HG03520 (cell line): Measurements from ENCODE around the gene VOPP1.

Experiments
- ATAC-seq: cut with Tn5 transposase; IDR thresholded peaks from one replicate; pipeline ENCODE4 v1.9.1; 2021; ENCODE audit warnings: mild to moderate bottlenecking, moderate library complexity; ENCODE audit not compliant: unreplicated experiment

Gene VOPP1

DNA sequence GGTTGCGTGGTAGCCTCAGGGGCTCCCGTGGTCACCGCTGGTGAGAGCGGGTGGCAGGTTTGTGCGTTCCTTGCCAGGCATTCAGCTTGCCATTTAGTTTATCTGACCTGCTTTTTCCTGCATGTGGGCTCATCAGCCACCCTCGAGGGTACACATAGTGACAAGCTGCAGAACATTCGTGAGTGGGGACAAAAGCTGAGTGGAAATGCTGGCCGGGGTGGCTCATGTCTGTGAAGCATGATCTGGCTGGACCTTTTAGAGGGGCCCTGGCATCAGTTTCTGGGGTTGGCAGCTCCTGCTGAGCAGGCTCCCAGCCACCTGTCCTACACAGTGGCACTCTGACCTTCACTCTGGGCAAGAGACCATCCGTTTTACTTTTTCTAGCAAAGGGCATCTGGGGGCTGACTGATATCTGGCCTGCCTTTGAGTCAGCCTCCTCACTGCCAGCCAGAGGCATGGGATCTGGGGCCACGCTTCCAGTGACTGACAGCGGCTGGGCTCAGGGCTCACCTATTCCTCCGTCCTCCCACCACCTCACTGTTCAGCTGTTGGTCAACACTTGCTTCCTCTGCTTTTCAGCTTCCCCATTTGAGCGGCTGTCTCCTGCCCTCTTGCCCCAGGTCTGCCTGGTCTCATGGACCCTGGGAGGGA is 132.1 kb downstream of the VOPP1 start:
- no peak for ATAC-seq

DNA sequence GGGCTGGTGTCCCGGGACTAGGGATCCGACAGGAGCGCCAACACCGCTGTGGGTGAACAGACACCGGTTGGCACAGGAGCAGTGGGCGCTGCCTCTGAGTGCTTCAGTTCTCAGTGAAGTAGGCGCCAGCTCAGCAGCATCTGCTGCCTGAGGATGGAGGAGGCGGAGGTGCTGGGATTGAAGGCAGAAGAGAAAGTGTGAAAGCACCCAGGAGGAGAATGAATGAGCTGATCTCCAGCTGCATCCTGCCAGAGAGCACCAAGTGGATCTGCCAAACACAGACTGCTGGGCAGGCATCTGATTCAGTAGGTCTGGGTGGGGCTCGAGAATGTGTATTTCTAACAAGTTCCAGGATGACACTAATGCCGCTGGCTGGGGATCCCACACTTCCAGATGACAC is 132.7 kb downstream of the VOPP1 start:
- no peak for ATAC-seq

DNA sequence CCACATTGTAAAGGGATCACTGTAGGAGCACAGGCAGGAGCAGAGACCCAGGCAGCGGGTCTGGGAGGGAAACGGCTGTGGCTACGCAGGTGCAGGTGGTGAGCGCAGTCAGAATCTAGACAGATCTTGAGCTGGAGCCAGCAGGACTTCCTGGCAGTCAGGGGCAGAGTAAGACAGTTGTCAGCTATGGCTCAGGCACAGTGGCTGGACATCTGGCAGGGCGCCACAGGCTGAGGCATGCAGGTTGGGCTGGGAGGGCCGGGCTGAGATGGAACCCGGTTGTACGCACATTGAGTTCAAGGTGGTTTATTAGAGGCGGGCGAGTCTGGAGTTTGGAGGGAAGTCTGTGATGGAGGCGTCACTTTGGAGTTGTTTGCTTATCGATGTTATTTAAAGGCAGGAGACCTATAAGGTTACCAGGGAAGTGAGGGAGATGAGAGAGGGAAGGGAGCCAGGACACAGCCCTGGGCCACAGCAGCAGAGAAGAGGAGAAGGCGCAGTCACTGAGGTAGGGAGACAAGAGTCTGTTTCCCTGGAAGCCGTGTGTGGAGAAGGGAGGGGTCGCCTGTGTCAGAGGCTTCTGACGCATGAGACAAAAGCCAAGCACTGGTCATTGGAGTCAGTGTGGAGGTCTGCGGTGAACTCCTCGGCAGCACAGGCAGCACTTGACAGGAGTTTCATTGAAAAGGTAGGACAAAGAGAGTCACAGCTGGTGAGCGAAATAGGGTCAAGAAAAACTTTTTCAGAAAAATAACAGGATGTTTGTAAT is 133.4 kb downstream of the VOPP1 start:
- ATAC-seq = no peak

DNA sequence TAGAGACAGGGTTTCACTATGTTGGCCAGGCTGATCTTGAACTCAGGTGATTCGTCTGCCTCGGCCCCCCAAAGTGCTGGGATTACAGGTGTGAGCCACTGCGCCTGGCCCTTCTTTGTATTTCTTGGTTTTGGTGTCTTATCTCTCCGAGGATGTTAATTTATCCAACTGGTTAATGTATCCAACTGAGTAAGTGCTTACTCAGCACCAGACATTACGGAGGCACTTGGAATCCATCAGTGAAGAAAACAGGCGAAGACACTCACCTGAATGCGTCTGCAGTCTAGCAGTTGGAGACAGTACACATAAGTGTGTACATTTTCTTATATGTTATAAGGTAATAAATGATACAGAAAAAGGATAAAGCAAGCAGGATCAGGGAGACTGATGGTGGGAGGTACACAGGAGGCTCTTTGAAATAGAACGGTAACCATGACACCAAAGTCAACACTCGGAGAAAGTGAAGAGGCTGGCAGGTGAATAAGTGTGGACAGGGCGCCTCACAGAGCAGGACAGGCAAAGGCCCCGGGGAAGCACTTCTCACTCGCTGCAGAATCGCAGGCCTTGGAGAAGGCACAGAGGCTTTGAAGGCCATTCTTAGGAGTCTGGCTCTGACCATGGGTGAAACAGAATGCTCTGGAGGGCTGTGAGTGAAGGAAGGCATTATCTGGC is 134.1 kb downstream of the VOPP1 start:
- ATAC-seq = no peak

DNA sequence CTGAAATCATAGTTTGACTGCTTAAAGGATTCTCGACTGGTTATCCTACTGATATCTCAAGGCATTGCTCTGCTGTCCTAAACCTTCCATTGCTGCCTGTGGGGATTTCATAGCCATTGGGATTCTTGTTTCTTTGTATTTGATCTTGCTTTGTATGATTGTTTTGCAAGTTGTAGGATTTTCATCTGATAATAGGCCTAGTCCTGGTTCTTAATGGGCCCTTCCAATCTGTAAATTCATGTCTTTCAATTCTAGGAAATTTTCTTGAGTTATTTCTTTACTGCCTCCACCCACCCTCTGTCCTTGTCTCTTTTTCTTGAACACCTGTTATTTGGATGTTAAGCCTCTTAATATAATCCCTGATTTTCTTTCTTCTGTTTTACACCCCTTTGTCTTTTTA is 134.9 kb downstream of the VOPP1 start:
- ATAC-seq = no peak

DNA sequence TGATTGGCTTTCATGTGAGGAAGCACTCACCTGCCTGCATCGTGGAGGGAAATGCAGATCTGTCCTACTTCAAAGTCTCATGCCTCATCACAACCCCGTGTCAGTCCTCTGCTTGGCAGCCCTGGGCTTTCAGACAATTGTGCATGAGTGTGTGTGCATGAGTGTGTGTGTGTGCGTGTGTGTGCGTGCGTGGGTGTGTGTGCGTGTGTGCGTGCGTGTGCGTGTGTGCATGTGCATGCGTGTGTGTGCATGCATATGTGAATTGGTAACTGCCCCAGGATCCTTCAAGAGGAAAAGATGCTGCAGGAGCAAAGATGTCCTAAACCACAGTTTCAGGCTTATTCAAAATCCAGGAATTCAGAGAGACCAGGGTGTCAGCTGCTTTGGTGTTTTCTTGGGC is 135.8 kb downstream of the VOPP1 start:
- no peak for ATAC-seq

DNA sequence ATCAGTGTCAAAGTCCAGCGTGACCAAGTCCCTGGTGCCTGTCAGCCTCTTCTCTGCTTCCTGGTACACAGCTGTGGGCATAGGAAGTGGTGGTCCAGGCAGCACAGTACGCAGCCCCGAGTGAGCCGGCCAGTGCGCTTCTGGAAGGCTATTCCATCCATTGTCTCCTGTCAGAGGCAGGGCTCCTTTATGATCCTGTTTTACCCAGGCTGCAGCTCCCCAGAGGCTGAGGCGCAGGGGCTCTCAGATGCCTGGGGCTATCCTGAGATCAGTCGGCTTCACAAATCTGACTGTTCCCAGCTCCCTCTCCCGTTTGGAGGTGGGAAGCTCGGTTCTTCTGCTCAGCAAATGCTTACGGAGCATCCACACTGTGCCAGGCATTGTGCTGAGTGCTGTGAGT is 136.8 kb downstream of the VOPP1 start:
- ATAC-seq = no peak

DNA sequence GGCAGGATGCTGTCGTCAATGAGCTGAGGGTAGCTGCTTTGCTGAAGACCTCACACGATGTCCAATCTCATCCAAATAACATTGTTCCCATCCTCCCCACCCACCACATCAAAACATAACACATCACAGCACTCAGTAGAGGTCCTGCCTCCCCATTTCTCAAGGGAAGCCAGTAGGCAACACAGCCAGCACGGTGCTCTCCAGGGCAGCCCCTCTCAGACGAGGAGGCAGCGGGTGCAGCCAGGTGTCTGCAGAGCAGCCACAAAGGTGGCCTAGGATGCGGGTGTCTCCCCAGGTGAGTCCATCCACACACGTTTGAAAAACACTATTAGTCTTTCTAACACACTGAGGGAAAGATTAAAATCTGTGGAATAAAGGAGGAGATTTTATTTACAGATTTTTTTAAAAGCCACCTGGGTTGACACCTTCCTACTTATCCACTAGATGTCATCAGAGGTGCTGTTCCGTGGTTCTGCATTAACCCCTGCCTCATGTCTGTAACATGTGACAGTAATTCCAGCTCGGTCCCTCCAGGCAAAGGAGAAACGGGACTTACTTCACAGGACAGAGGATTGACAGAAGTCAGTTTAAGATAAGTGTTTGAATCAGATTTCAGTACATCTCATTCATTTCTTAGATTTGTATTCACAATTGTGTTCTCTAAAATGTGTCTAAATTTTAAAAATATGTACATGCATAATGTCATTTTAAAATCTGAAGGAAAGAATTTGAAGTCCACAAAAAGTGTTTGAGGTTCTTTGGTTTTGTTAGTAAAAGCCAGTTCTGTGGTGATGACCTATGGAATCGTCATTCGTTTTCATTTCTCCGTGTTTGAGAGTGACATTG is 139.1 kb downstream of the VOPP1 start:
- peak; percentile 64 for ATAC-seq

DNA sequence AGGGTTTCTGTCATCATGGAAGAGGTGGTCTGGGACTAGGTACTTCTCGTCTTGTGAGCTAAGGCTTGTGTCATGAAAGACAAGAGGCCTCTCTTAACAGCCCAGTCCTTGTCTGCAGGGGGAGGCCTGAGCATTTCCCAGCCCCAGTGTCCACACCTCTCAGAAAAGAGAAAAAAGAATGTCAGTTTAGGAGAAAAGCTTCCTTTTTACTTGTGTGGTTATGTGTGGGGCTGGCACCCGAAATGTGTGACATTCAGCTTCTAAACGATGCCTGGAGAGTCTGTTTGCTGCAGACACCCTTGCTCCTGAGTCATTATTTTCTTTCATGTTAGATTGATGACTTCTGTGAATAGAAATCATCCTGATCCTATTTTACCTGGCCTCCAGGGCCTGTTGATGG is 139.8 kb downstream of the VOPP1 start:
- no peak for ATAC-seq

DNA sequence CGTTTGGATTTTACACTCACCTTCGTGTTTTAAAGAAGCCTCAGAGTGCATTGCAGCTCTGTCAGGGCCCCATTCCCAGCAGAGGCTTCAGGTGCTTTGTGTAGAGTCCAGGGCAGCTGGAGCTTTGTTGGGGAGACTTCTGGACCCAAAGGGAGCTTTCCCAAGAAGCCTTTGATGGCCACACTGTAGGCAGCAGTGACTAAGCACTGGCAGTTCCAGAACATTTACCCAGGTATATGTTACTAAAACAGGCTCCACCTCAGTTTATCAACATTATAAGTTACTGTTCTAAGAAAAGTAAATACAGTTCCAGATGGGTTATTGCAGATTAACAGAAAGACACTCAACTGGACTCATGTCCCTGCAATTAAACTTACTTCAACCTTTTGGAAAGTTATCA is 140.4 kb downstream of the VOPP1 start:
- ATAC-seq = no peak

DNA sequence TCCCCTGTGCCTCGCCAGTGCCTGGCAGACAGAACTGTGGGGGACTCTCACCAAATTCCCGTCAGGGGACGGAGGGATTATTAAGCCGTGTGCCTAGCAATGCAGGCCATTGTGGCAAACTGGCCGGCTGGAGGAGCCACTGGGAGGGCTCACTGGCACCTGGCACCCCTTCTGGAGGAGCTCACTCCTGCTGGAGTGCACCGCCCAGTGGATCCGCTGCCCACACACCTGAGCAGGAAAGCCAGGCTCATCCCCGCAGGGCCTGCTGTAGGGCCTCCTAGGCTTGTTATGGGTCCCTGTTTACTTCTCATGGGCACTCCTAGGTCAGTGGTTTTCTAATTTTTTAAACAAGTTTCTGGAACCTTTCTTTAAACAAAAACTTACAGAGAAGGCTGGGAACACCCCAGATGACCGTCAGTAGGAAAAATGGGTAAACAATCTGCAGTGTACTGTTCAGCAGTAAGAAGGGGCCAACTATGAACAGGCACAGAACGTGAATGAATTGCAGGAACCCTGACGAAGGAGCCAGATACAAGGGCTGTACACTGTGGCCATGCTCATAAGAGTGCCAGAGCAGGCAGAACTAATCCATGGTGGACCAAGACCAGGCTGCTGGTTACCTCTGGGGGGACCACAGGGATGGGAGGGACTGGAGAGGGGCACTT is 142.3 kb downstream of the VOPP1 start:
- no peak for ATAC-seq

DNA sequence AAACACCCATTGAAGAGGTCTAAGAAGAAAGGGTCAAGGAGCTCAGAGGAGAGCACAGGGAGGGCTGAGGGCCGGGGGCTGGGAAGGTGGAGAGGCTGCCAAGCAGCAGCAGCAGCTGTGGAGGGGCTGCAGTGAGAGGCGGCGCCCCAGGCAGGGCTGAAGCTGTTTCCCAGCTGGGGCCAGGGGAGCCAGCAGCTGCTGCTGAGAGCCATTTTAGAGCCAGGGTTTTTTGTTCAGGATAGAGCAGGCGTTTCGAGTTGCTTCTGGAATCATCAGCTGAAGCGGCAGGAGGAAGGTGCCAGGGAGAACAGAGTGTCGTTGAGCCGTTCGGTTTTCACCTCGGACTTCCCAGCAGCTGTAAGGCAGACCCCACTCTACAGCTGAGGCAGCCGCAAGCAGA is 144.5 kb downstream of the VOPP1 start:
- no peak for ATAC-seq

DNA sequence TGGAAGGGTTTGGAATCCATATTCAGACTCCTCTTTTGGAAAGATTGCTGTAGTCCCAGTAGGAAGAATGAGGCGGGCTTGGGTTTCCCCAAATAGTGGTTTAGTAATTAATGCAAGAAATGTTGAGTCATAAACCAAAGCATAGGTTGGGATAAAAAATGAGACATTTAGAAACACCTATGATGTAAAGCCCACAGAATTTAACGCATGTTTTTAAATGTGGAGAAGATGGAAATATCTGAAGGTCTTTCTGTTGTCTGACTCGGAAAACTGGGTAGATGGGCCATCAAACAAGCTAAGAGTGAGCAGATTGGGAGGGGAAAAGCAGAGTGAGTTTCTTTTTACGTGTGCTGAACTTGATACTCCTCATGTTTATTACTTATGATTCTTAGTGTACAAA is 145.0 kb downstream of the VOPP1 start:
- ATAC-seq = no peak

DNA sequence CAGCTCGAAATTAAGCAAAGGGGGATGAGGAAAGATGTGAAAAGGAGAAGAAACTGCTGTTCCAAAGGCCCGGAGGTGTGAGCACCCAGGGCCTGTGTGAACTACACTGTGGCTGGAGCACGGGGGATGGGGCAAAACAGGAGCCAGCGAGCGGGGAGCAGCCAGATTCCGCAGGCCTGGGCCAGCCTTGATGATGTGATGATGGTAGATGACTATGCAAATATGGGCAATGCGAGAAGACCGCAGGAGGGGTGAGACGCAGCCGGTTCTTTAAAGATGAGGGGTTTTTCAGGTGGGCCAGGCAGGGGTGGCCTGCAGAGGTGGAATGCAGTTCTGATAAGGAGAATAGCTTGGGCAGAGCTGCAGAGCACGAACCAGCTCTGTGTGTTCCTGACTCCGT is 145.6 kb downstream of the VOPP1 start:
- ATAC-seq = no peak

DNA sequence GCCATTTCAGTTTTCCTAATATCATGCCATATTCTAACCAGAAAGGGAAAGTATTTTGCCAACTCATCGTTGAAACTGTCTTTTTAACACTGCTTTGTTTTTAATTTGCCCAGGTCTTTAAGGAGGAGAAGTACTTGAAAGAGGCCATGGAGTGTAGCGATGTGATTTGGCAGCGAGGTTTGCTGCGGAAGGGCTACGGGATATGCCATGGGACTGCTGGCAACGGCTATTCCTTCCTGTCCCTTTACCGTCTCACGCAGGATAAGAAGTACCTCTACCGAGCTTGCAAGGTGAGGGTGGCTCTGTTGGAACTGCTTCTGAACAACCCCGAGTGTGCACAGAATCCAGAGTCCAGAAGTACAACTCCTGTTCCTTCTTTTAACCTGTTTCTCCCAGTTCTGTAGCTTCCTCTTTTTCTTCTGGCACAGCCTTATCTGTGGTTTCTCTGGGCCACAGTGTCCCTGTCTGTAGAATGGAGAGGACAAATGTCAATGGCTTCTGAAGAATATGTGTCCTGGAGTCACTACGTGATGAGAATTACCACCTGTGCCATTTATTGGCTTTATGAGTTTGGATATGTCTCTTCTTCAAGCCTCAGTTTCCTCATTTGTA is 147.1 kb downstream of the VOPP1 start:
- ATAC-seq = no peak

DNA sequence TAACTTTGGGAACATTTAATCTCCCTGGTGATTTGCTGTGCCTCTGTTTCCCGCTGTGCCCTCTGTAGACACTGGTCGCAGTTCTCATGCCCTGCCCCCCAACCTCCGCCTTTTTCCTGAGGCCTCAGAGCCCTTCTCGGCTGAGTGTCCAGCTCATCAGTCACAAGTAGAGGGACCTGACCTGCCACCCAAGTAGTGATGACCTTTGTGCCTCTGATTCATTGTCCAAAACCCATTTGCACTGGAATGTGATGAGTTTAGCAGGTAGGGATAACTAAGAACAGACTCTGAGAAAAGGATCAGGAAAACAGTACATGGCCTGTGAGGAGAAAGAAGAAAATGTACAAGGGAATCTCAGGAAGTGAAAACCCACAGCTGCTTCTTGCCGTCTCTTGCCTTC is 148.4 kb downstream of the VOPP1 start:
- ATAC-seq = no peak

DNA sequence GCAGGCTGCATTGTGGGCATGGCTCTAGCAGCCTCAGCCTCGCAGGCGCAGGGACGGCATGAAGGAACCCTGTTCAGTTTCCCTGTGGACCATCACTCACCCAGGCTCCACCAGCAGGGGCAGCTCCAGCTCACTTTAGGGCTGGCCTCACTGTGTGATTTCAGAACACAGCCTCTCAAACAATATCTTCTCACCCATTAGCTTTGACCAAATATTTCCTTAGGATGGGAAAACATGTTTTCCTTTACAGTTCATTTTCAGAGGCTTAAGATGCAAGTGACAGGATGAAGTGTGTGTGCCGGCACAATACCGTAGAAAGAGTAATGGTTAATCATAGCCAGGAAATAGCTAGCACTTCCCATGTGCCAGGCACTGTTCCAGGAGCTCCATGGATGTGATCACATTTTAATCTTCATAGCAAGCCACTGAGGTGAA is 149.0 kb downstream of the VOPP1 start:
- ATAC-seq = no peak
